Astrocyte (in vitro differentiated cells and primary cell): ENCODE measurements around the gene EARS2.

Experiments
- CTCF ChIP-seq: IDR thresholded peaks from 2 replicates; pipeline ENCODE4 v1.5.1; 2011; ENCODE audit warnings: low read depth, mild to moderate bottlenecking, inconsistent platforms, low read length, moderate library complexity; ENCODE audit not compliant: insufficient read depth
- EZH2 ChIP-seq: IDR thresholded peaks from 2 replicates; pipeline ENCODE4 v1.6.1; 2012; ENCODE audit warnings: mild to moderate bottlenecking, low read length, inconsistent platforms; ENCODE audit not compliant: insufficient read depth

GRCh38 chr16:23566724-23567123, 9.6 kb upstream of the EARS2 start:
- no peak for TF ChIP-seq CTCF
- TF ChIP-seq EZH2 = no peak
